Activated CD8-positive, alpha-beta memory T cell treated with anti-CD3 and anti-CD28 coated beads, Interleukin-2, amount 50 U/mL, for 48 hours (primary cell): Measurements from ENCODE around the gene ROCK2.
"Not testable (repeated sequence)": the region's sequence is repeated elsewhere in the genome, so short reads cannot be mapped to it uniquely, and the experiment has no call there.

Experiments used
- DNase-seq: peaks from one replicate; pipeline ENCODE4 v3.0.0-alpha.2; 2020

ROCK2 gene

DNA sequence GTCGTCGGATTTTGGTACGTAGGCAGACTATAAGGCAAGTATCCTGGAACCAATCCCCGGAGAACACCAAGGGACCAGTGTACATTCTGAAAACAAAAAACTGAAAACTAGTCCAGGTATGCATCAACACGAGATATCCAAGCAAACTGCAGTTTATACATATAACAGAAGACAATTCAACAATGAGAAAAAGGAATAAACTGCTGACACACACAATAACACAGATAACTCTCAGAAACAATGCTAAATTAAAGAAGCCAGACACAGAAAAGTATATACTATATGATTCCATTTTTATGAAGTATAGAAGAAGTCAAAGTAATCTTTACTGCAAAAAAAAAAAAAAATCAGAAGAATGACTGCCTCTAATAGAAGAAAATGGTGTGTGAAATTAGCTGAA lies 5.9 kb downstream of the ROCK2 start:
- DNase-seq: no peak

DNA sequence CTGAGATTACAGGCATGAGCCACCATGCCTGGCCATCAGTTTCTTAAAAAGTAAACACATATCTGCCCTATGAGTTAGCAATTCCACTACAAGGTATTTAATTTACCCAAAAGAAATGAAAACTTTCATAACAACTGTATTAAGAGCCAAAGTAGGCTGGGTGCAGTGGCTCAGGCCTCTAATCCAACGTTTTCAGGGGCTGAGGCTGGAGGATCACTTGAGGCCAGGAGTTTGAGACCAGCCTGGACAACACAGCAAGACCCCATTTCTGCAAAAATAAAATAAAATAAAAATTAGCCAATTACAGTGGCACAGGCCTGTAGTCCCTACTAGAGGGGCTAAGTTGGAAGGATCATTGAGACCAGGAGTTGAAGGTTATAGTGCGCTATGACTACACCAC lies 6.5 kb downstream of the ROCK2 start:
- DNase-seq: no peak

DNA sequence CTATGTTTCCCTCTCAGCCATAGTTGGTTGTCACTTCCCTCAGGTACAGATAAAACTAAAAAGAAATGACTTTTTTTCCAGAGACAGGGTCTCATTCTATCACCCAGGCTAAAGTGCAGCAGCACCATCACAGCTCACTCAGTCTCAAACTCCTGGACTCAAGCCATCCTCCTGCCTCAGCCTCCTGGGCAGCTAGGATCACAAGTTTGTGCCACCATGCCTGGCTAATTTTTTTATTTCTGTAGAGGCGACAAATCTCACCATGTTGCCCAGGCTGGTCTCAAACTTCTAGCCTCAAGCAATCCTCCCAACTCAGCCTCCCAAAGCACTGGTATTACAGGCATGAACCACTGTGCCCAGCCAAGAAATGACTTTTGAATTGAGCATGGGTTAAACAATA lies 8.2 kb downstream of the ROCK2 start:
- DNase-seq: no peak

- DNase-seq: no peak
Observed at GRCh38 chr2:11333427-11334183, 10.8 kb downstream of the ROCK2 start.

DNA sequence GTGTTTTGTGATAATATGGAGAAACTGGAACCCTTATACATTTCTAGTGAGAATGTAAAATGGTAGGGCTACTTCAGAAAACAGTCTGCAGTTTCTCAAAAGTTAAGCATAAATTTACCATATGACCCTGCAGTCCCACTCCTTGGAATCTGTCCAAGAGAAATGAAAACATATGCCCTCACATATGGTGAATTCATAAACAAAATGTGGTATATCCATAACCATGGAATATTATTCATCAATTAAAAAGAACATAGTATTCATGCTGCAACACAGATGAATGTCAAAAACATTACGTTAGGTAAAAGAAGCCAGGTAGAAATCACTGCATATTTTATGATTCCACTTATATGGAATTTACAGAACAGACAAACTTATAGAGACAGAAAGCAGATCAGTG lies 11.8 kb downstream of the ROCK2 start:
- no peak for DNase-seq

DNA sequence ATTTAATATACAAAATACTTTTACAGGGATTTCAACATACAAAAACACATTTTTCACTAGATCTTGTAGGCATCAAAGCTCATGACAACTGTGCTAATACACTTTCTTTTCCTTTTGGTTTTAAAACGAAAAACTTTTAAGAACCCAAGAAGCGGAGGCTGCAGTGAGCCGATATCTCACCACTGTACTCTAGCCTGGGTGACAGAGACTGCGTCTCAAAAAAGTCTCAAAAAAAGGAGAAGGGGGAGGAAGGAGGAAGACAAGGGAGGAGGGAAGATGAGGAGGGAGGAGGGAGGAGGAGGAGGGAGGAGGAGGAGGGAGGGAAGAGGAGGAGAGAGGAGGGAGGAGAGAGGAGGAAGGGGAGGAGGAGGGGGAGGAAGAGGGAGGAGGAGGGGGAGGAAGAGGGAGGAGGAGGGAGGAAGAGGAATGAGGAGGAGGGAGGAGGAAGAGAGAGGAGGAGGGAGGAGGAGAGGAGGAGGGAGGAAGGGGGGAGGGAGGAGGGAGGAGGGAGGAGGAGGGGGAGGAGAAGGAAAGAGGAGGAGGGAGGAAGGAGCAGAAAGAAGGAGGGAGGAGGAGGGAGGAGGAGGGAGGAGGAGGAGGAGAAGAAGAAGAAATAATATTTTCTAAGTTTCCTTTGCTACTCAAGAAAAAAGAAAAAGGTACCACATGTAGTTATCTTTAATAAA lies 13.8 kb downstream of the ROCK2 start:
- DNase-seq: no peak

DNA sequence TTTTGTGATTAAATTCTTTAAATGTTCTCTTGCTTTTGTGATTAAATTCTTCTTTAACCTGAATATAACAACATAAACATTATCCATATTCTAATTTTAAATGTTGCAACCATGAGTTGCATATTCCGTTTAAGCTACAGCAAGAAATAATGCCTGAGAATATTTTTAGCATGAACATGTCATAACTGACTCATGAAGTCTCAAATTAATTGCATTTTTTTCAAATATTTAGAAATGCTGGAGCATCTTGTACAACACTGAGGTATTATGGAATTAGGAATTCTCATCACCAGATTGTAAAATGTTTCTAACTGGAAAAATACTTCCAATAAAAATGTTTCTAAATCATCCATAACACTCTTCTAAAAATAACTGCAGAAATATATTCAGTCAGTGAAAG lies 14.7 kb downstream of the ROCK2 start:
- DNase-seq: no peak

- not testable (repeated sequence) for DNase-seq
Observed at GRCh38 chr2:11328522-11328921, 15.9 kb downstream of the ROCK2 start.

GRCh38 chr2:11327871-11328270 lies 16.6 kb downstream of the ROCK2 start:
- DNase-seq: no peak

- no peak for DNase-seq
Observed at GRCh38 chr2:11326677-11327211, 17.7 kb downstream of the ROCK2 start.

DNA sequence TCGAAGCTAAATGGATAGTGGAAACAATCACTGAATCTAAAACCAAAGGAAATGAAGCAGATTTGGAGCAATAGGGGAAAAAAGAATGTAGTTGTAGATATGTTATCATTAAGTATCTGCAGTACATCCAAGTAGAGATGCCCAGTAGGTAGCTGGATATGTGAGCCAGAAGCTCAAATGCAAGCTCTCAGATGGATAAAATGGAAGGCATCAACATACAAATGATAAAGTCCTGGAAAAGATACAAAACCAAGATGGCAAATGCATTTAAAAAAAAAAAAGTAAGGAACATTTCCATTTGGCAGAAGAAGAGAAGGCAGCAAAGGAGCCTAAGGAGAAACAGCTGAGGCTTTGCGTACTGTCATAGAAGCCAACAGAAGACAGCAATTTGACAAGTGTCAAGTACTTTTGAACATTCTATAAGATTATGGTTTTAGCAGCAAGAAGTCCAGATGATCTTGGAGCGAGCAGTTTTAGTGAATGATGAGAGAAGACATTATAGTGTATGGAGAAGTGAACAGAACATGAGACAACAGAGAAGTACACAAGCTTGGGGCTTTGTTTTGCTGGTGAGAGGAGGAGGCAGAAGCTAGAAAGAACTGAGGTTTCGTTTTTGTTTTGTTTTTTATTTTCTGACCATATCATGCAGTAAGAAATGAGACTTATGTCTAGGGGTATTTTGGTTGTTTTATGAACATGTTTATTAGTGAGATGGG lies 18.3 kb downstream of the ROCK2 start:
- no peak for DNase-seq

GRCh38 chr2:11321847-11322246 lies 22.6 kb downstream of the ROCK2 start:
- no peak for DNase-seq

GRCh38 chr2:11320698-11321492 lies 23.5 kb downstream of the ROCK2 start:
- DNase-seq: no peak

GRCh38 chr2:11319939-11320338 lies 24.5 kb downstream of the ROCK2 start:
- DNase-seq: no peak

GRCh38 chr2:11315074-11315705 lies 29.2 kb downstream of the ROCK2 start:
- no peak for DNase-seq

- DNase-seq: no peak
Observed at GRCh38 chr2:11314487-11314886, 29.9 kb downstream of the ROCK2 start.

GRCh38 chr2:11312770-11313471 lies 31.5 kb downstream of the ROCK2 start:
- DNase-seq: no peak

DNA sequence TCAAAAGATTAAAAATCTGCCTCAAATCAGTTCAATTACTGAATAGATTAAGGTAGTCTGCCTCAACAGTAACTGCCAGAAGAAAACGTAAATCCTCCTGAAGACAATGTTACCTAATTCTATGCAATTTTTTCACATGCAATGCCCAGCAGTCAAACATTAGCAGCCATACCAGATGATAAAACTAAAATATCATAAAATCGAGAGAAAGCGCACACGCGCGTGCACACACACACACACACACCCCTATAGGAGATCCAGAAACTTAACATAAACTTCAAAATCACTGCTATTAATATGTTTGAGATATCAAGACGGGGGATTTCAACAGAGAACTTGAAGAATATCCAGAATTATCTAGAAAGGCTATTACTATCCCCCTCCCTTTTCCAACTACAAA lies 32.9 kb downstream of the ROCK2 start:
- DNase-seq: no peak

GRCh38 chr2:11310212-11310611 lies 34.2 kb downstream of the ROCK2 start:
- DNase-seq: no peak

GRCh38 chr2:11309706-11310105 lies 34.7 kb downstream of the ROCK2 start:
- no peak for DNase-seq

- DNase-seq: no peak
Observed at GRCh38 chr2:11307764-11308415, 36.5 kb downstream of the ROCK2 start.
